ENCODE data around the gene IL4I1. TPM values are rescaled to one million over a fixed set of nuclear protein-coding genes. Genes with fewer than 3 reads are reported as not detected.
"Not testable (repeated sequence)": the region's sequence is repeated elsewhere in the genome, so short reads cannot be mapped to it uniquely, and the experiment has no call there.

The IL4I1 gene
- 1 to 10 TPM; 1.4 to 1.7 TPM for total RNA-seq

- POLR2A ChIA-PET = interaction anchor here (0.6 to 2.7 kb wide), 6 partner anchors 10 to 1429 kb away, joined by 3 to 17 read pairs (median 6); partner anchors contain the start of genes AKT1S1, ATF5, NUP62 and TBC1D17
- Mint-ChIP-seq H3K4me1 (peaks cover 24% of the 10 kb centered on the region), H3K4me3 (peak within 1 kb of the TSS; percentile 80), H3K36me3 (no peaks in the 10 kb centered on the region), H3K9me3 (no peaks in the 10 kb centered on the region), H3K27me3 (no peaks in the 10 kb centered on the region), H3K27ac (peak within 1 kb of the TSS; percentile 91)
- ATAC-seq (ENCODE audit: low read depth) = peak; percentile 68
- DNase-seq = peak; percentile 49
These were observed at the start of gene IL4I1 for GRCh38 chr19:49896863-49897621. TSS of gene IL4I1 (minus strand) at chr19:49896887. CDS start at chr19:49896160, 727 bp downstream.

GRCh38 chr19:49946415-49946814, 49.7 kb upstream of the IL4I1 start:
- POLR2A ChIA-PET = no interaction called here
- H3K27ac Mint-ChIP-seq = no peak overlapping the region
- ATAC-seq (ENCODE audit: low read depth) = no peak
- H3K9me3 Mint-ChIP-seq = no peaks in the 10 kb centered on the region
- no peaks in the 10 kb centered on the region for H3K36me3 Mint-ChIP-seq
- no peak for DNase-seq
- H3K4me1 Mint-ChIP-seq = no peaks in the 10 kb centered on the region
- H3K4me3 Mint-ChIP-seq = no peak overlapping the region
- peaks cover 17% of the 10 kb centered on the region for H3K27me3 Mint-ChIP-seq

- H3K4me3 Mint-ChIP-seq; ATAC-seq (ENCODE audit: low read depth); H3K27ac Mint-ChIP-seq; H3K9me3 Mint-ChIP-seq; H3K36me3 Mint-ChIP-seq; POLR2A ChIA-PET; DNase-seq: not testable (repeated sequence)
- peaks cover 17% of the 10 kb centered on the region for H3K27me3 Mint-ChIP-seq
- H3K4me1 Mint-ChIP-seq = peaks cover 12% of the 10 kb centered on the region
These were observed 47.9 kb upstream of the IL4I1 start for GRCh38 chr19:49944567-49944966.

GRCh38 chr19:49940482-49940791, 43.8 kb upstream of the IL4I1 start:
- ATAC-seq (ENCODE audit: low read depth) = peak; percentile 72
- peak overlapping the region; percentile 72 for H3K27ac Mint-ChIP-seq
- POLR2A ChIA-PET = no interaction called here

GRCh38 chr19:49939721-49940481, 43.2 kb upstream of the IL4I1 start:
- Mint-ChIP-seq H3K9me3 (no peaks in the 10 kb centered on the region), H3K4me3 (no peak overlapping the region), H3K27ac (peak overlapping the region; percentile 72), H3K27me3 (peaks cover 27% of the 10 kb centered on the region), H3K36me3 (no peaks in the 10 kb centered on the region), H3K4me1 (peaks cover 12% of the 10 kb centered on the region)
- ATAC-seq (ENCODE audit: low read depth) (no peak), DNase-seq (no peak)
- POLR2A ChIA-PET = interaction anchor here (0.7 kb wide), 1 partner anchor 741 kb away, joined by 3 read pairs; no protein-coding TSS in a partner anchor

More at GRCh38 chr19:49940482-49940791, 43.8 kb upstream of the IL4I1 start:
- Mint-ChIP-seq H3K27me3 (peaks cover 26% of the 10 kb centered on the region), H3K4me1 (peaks cover 12% of the 10 kb centered on the region), H3K36me3 (no peaks in the 10 kb centered on the region), H3K9me3 (no peaks in the 10 kb centered on the region), H3K4me3 (peak overlapping the region; percentile 14)
- no peak for DNase-seq

GRCh38 chr19:49938662-49939061, 42.0 kb upstream of the IL4I1 start:
- Mint-ChIP-seq H3K4me1 (peaks cover 14% of the 10 kb centered on the region), H3K4me3 (no peak overlapping the region), H3K27me3 (peaks cover 27% of the 10 kb centered on the region), H3K27ac (no peak overlapping the region), H3K36me3 (peaks cover 1% of the 10 kb centered on the region), H3K9me3 (no peaks in the 10 kb centered on the region)
- no peak for DNase-seq
- no peak for ATAC-seq (ENCODE audit: low read depth)
- POLR2A ChIA-PET = interaction anchor here (0.6 to 0.8 kb wide), 3 partner anchors 25 to 437 kb away, joined by 3 to 4 read pairs (median 4); partner anchors contain the start of gene NR1H2

- H3K27me3 Mint-ChIP-seq = peaks cover 23% of the 10 kb centered on the region
- no peak overlapping the region for H3K4me3 Mint-ChIP-seq
- H3K36me3 Mint-ChIP-seq = peaks cover 2% of the 10 kb centered on the region
- no peaks in the 10 kb centered on the region for H3K9me3 Mint-ChIP-seq
- H3K27ac Mint-ChIP-seq = no peak overlapping the region
- DNase-seq (peak; percentile 87), ATAC-seq (ENCODE audit: low read depth) (peak; percentile 46)
- POLR2A ChIA-PET = interaction anchor here (0.8 kb wide), 1 partner anchor 438 kb away, joined by 4 read pairs; the partner anchor contains the start of gene NR1H2
- peaks cover 19% of the 10 kb centered on the region for H3K4me1 Mint-ChIP-seq
These were observed 41.2 kb upstream of the IL4I1 start for GRCh38 chr19:49937750-49938381.

- H3K4me1 Mint-ChIP-seq = peaks cover 27% of the 10 kb centered on the region
- POLR2A ChIA-PET = no interaction called here
- ATAC-seq (ENCODE audit: low read depth) (no peak), DNase-seq (no peak)
- H3K27ac Mint-ChIP-seq = no peak overlapping the region
- peaks cover 12% of the 10 kb centered on the region for H3K27me3 Mint-ChIP-seq
- H3K9me3 Mint-ChIP-seq = peaks cover 3% of the 10 kb centered on the region
- H3K36me3 Mint-ChIP-seq = peaks cover 11% of the 10 kb centered on the region
- no peak overlapping the region for H3K4me3 Mint-ChIP-seq
These were observed 39.9 kb upstream of the IL4I1 start for GRCh38 chr19:49936549-49936948.

GRCh38 chr19:49933643-49934042, 37.0 kb upstream of the IL4I1 start:
- Mint-ChIP-seq H3K4me1 (peaks cover 26% of the 10 kb centered on the region), H3K4me3 (no peak overlapping the region), H3K27me3 (peaks cover 12% of the 10 kb centered on the region), H3K27ac (peak overlapping the region; percentile 49), H3K36me3 (peaks cover 20% of the 10 kb centered on the region), H3K9me3 (peaks cover 3% of the 10 kb centered on the region)
- POLR2A ChIA-PET = no interaction called here
- DNase-seq (no peak), ATAC-seq (ENCODE audit: low read depth) (no peak)

GRCh38 chr19:49932731-49933131, 36.0 kb upstream of the IL4I1 start:
- peaks cover 12% of the 10 kb centered on the region for H3K27me3 Mint-ChIP-seq
- POLR2A ChIA-PET = interaction anchor here (0.7 kb wide), 2 partner anchors 26 to 111 kb away, joined by 3 read pairs; no protein-coding TSS in a partner anchor
- peaks cover 31% of the 10 kb centered on the region for H3K4me1 Mint-ChIP-seq
- H3K4me3 Mint-ChIP-seq = peak overlapping the region; percentile 53
- peak; percentile 71 for DNase-seq
- H3K27ac Mint-ChIP-seq = peak overlapping the region; percentile 80
- ATAC-seq (ENCODE audit: low read depth) = no peak
- peaks cover 24% of the 10 kb centered on the region for H3K36me3 Mint-ChIP-seq
- H3K9me3 Mint-ChIP-seq = peaks cover 3% of the 10 kb centered on the region

- Mint-ChIP-seq H3K27ac (peak overlapping the region; percentile 32), H3K27me3 (peaks cover 12% of the 10 kb centered on the region), H3K36me3 (peaks cover 27% of the 10 kb centered on the region), H3K4me3 (peak overlapping the region; percentile 58), H3K9me3 (peaks cover 3% of the 10 kb centered on the region), H3K4me1 (peaks cover 37% of the 10 kb centered on the region)
- ATAC-seq (ENCODE audit: low read depth) (no peak), DNase-seq (no peak)
- POLR2A ChIA-PET = no interaction called here
These were observed 35.4 kb upstream of the IL4I1 start for GRCh38 chr19:49932041-49932451.

GRCh38 chr19:49931293-49932040, 34.8 kb upstream of the IL4I1 start:
- Mint-ChIP-seq H3K36me3 (peaks cover 27% of the 10 kb centered on the region), H3K9me3 (peaks cover 3% of the 10 kb centered on the region), H3K27ac (no peak overlapping the region), H3K4me1 (peaks cover 39% of the 10 kb centered on the region), H3K27me3 (peaks cover 8% of the 10 kb centered on the region), H3K4me3 (peak overlapping the region; percentile 58)
- POLR2A ChIA-PET = no interaction called here
- DNase-seq (no peak), ATAC-seq (ENCODE audit: low read depth) (no peak)

All from activated naive CD8-positive, alpha-beta T cell treated with anti-CD3 and anti-CD28 coated beads, Interleukin-2, amount 10 ng/mL, durations not matched to agents 7 days and 5 days (primary cell).